Epithelial cell of prostate (primary cell): ENCODE results near the gene ACTR2.
"Not testable (repeated sequence)": the region's sequence is repeated elsewhere in the genome, so short reads cannot be mapped to it uniquely, and the experiment has no call there.

ENCODE experiments used
- DNase-seq: peaks from one replicate; pipeline ENCODE4 v3.0.0-alpha.2; 2011; ENCODE audit warnings: low read depth, low spot score
- H3K27ac ChIP-seq: fragments of 450-650 bp; 2 replicates; pipeline ENCODE4 v1.5.1; 2017; ENCODE audit warnings: mild to moderate bottlenecking

The ACTR2 gene

GRCh38 chr2:65227020-65227455 lies 593 bp upstream of the ACTR2 start:
- peak overlapping the region; percentile 96 for H3K27ac ChIP-seq
- no peak for DNase-seq

GRCh38 chr2:65228263-65228750 lies 676 bp downstream of the ACTR2 start:
- peak overlapping the region; percentile 96 for H3K27ac ChIP-seq
- no peak for DNase-seq

GRCh38 chr2:65231121-65231520 lies 3.5 kb downstream of the ACTR2 start:
- peak overlapping the region; percentile 96 for H3K27ac ChIP-seq
- DNase-seq = no peak

GRCh38 chr2:65231892-65232477 lies 4.4 kb downstream of the ACTR2 start:
- no peak for DNase-seq
- peak overlapping the region; percentile 96 for H3K27ac ChIP-seq

- DNase-seq = no peak
- H3K27ac ChIP-seq = peak overlapping the region; percentile 96
Measured at GRCh38 chr2:65232636-65233035, 5.0 kb downstream of the ACTR2 start.

DNA sequence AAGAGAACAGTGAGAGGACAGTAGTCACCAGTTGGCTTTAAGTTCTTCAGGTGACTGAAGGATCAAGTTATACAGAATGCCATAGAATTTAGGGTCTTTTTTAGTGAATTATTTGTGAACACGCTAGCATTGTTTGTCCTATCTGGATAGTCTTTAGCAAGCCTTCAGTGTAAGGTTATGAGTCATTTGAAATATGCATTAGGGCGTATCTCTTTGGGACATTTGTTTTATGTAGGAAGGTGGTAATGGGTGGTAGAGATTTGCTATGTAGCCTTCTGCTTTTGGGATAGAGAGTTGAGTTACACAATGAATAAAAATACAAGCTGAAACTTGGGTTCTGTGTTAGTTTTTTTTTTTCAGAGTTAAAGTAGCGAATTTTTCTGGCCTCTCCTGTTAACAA lies 13.0 kb downstream of the ACTR2 start:
- no peak for DNase-seq
- no peak overlapping the region for H3K27ac ChIP-seq

DNA sequence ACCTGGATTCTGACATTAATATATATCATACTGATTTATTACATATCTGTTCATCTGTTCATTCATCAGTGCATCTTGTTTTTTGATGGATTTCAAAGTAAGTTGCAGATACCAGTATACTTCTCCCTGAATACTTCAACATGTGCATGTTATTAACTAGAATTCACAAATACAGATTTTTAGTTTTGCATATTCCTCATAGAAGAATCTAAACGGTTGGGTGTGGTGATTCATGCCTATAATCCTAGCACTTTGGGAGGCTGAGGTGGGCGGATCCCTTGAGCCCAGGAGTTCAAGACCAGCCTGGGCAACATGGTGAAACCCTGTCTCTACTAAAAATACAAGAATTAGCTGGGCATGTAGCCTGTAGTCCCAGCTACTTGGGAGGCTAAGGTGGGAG lies 16.8 kb downstream of the ACTR2 start:
- DNase-seq, H3K27ac ChIP-seq: not testable (repeated sequence)

DNA sequence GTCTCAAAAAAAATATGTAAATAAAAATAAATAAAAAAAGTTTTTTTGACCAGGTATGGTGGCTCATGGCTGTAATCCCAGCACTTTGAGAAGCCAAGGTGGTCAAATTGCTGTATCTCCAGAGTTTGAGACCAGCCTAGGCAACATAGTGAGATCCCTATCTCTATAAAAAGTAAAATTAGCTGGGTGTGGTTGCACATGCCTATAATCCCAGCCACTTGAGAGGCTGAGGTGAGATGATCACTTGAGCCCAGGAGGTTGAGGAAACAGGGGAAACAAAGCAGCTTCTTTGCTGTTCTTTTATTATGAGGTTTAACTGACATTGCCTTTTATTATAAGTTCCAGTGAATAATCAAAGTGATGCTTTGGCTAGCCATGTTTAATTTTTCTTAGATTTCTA lies 25.0 kb downstream of the ACTR2 start:
- no peak overlapping the region for H3K27ac ChIP-seq
- no peak for DNase-seq

DNA sequence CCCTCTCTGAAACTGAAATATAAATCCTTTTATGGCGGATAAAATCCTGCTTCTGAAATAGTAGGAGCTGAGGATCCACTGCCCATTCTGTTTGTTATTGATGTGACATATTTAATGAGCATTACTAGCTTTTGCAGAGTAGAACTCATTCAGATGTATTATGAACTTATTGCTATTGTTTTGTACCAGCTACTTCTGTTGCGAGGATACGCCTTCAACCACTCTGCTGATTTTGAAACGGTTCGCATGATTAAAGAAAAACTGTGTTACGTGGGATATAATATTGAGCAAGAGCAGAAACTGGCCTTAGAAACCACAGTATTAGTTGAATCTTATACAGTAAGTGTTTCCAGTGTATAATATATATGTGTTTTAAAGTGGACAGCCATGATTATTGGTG lies 27.7 kb downstream of the ACTR2 start:
- no peak for DNase-seq

GRCh38 chr2:65256054-65256453 lies 28.4 kb downstream of the ACTR2 start:
- no peak overlapping the region for H3K27ac ChIP-seq
- DNase-seq = no peak

More for the DNA sequence above, 27.7 kb downstream of the ACTR2 start:
- H3K27ac ChIP-seq = no peak overlapping the region

- not testable (repeated sequence) for DNase-seq, H3K27ac ChIP-seq
Measured at GRCh38 chr2:65257866-65258265, 30.2 kb downstream of the ACTR2 start.

DNA sequence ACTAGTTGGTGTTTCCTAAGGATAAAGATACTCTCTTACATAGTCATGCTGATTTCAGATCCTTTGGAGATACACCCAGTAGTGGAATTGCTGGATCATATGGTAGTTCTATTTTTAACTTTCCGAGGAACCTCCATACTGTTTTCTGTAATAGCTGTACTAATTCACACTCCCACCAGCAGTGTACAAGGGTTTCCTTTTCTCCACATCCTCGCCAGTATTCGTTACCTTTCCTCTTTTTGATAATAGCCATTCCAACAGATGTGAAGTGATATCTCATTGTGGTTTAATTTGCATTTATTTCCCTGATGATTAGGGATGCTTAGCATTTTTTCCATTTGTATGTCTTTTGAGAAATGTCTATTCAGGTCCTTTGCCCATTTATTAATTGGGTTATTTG lies 34.0 kb downstream of the ACTR2 start:
- no peak for DNase-seq
- H3K27ac ChIP-seq = no peak overlapping the region

DNA sequence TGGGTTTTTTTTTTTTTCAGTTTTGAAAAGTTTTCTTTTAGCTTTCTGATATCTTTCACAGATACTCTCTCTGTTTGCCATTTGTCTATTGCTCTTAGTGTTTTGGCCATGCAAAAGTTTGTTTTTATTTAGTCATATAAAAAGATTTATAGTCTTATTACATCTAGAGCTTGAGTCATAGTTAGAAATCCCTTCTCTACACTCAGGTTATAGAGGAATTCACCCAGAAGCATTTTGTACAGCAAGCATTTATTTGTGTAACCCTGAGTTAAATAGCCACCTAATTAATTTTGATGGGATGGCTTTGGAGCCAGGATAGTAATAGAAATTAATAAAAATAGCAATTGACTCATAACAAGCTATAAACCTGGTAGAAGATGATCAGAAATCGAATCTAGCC lies 35.6 kb downstream of the ACTR2 start:
- no peak for DNase-seq
- peak overlapping the region; percentile 13 for H3K27ac ChIP-seq

DNA sequence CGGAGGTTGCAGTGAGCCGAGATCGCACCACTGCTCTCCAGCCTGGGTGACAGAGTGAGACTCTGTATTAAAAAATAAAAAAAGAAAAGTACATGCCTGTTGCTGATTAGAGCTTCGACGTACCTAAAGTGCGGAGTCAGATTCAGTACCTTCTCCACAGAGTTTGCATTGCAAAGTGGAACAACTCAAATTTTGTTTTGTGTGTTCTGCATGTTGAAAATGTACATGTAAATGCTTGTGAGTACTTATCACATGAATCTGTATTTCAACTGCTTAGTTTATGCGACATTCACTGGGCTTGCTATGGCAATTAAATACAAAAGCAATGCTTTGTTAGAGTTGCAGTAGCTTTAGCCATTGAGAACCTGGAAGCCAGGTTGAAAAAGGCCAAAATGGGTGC lies 36.4 kb downstream of the ACTR2 start:
- no peak overlapping the region for H3K27ac ChIP-seq
- no peak for DNase-seq

DNA sequence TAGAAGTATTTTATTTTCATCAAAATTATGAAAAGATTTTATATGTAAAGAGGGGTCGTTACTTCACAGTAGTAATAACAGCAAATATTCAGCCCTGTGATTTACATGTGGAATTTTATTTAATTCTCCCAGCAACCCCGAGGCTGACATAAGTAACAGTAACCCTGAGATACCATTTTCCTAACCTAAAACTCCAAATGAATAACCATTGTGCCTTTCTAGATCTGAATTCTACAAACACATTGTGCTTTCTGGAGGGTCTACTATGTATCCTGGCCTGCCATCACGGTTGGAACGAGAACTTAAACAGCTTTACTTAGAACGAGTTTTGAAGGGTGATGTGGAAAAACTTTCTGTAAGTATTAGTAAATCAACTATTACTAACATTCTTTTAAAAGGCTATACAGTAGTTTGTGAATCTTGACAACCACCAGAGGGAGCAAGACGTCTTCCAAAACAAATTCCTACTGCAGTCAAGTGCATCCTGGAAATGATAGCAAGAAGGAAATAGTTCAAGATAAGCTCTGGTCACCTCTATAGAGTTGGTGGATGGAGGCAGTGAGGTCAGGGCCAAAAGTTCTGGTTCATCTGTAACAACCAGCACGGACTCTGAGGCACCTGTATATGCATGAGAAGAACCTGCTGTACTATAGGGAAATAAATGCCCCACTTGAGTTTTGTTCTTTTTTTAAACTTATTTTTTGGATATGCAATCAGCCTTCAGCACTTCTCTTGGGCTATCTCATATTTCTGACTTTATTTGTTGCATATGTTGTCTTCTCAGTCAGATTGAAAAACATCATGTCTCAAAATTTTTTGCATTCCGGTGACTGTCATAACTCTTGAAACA lies 37.4 kb downstream of the ACTR2 start:
- H3K27ac ChIP-seq = no peak overlapping the region
- DNase-seq = peak; percentile 18

GRCh38 chr2:65265671-65266045 lies 38.0 kb downstream of the ACTR2 start:
- H3K27ac ChIP-seq = no peak overlapping the region
- DNase-seq = no peak

- no peak for DNase-seq
- no peak overlapping the region for H3K27ac ChIP-seq
Measured at GRCh38 chr2:65267008-65267407, 39.4 kb downstream of the ACTR2 start.

DNA sequence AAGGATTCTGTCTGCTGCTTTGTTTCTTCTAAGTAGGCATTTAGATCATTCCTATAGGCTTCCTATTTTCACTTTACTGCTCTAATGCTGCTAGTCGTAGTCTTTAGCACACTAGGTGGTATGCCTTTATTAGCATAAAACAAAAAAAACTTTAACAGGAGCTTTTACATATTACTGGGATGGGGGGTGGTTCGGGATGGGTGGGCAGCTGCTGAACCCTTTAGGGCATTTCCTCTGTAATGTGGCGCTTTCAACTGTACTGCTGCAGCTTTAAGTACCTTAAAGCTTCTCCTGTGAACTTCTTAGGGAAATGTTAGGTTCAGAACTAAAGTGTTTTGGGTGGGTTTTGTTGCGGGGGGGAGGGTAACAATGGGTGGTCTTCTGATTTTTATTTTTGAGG lies 41.3 kb downstream of the ACTR2 start:
- DNase-seq = no peak
- H3K27ac ChIP-seq = no peak overlapping the region

DNA sequence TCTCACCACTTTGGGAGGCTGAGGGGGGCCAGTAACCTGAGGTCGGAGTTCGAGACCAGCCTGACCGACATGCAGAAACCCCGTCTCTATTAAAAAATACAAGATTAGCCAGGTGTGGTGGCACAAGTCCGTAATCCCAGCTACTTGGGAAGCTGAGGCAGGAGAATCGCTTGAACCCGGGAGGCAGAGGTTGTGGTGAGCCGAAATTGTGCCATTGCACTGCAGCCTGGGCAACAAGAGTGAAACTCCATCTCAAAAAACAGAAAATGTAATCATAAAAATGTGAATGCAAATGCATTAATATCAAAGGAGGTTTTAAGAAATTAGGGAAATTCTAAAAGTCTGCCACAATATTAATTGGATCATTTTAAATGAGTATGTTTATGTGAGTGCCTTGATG lies 45.7 kb downstream of the ACTR2 start:
- no peak for DNase-seq
- H3K27ac ChIP-seq = no peak overlapping the region

DNA sequence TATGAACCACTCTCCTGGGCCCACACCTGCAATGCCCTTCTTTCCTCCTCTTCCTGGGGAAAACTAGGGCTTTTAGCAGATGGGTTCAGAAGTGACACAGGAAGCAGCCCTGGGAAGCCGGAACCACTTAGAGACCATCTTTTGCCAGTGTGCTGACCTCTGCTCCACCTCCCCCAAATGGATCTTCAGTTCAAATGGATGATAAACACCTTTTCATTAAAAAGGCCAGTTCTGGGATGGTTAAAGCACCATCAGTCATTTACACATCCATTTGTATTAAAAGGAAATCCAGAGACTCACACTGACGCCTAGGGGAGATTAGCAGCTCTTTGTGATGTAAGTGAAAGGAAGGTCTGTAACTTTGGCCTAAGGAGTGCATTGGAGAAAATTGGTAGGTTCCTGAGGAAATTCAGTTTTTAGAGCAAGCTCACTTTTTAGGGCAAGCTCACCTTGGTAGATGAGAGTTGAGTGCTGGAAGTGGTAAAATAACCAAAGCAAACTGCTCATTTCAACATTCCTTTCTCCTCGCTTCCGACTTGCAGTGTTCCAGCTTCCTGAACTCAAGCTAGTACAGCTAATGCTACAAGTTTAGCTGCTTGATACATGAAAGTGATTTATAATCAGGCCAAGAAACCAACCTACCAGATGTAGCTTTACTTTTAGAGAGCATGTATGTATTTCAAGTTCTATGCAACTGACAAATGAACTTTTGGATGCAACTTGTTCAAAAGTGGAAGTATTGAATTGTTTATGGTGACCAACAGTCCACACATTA lies 47.7 kb downstream of the ACTR2 start:
- no peak for DNase-seq
- H3K27ac ChIP-seq = no peak overlapping the region

GRCh38 chr2:65276609-65277008 lies 49.0 kb downstream of the ACTR2 start:
- no peak for DNase-seq
- no peak overlapping the region for H3K27ac ChIP-seq
